HG02759 (cell line): ENCODE measurements around the gene ITPRID1.
A peak's percentile ranks its signal among the peaks of the same experiment; 100 is the strongest.
"Not testable (repeated sequence)": the region's sequence is repeated elsewhere in the genome, so short reads cannot be mapped to it uniquely, and the experiment has no call there.

Source experiments
- ATAC-seq: cut with Tn5 transposase; IDR thresholded peaks from one replicate; pipeline ENCODE4 v1.9.1; 2021; ENCODE audit warnings: mild to moderate bottlenecking, moderate library complexity; ENCODE audit not compliant: unreplicated experiment

Gene ITPRID1

DNA sequence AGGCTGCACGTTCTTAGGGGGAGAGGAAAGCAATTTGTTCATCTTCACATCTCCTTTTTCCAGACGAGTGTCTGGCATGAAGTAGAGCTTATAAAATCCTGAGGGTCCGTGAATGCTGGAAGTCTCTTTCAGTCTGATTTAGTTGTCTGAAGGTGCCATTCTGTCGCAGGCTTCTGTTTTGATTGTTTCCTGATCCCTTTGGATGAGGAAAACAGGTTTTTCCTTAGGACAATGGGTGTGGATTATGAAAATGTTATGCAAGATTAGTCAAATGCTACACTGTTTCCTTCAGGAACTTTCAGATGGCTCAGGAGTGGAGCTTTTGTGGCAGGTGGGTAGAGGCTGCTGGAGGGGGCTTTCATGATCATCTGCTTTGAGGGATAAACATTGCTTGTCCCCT lies at the start of gene ITPRID1:
ITPRID1 (plus strand) TSS at position 301 of the 400 bp plus-strand sequence. CDS start 38,935 bp downstream, outside the sequence.
- no peak for ATAC-seq

- ATAC-seq = no peak
Measured at GRCh38 chr7:31464601-31465000, 49.3 kb upstream of the ITPRID1 start.

DNA sequence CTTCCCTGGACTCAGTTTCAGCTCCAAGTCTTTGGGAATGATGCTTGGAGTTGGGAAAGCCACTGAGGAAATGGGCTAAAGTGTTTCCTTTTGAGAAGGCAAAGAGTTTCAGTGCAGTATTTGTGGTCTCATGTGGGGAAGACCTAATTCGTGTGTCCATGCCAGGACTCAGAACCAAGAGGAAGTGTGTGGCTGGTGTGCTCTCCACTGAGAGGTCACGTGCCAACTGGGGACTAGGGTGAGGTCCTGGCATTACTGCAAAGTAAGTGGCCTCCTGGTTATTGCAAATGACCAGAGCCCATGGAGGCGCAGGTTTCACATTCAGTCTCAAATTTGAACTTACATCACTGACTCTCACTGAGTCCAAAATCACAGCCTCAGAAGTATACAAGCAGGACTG lies 48.6 kb upstream of the ITPRID1 start:
- ATAC-seq = no peak

GRCh38 chr7:31466036-31466435 lies 47.9 kb upstream of the ITPRID1 start:
- no peak for ATAC-seq

DNA sequence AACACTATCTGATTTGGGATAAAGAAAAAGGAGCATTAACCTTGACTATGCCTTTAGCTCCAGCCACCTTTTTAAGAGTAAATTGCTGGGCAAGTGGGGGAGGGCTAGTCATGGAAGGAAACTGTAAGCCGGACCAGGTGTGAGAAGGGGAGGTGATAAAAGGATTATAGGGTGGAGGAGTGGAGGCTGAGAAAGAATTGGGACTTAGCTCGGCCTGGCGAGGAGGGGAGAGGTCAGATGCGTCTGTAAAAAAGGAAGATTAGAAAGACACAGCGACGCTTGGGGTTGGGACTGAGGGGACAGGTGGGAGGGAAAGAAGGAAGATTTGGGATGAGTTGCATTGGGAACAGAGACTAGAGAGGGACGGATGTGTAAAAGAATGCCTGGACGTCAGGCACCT lies 43.0 kb upstream of the ITPRID1 start:
- ATAC-seq = not testable (repeated sequence)

GRCh38 chr7:31475368-31475767 lies 38.5 kb upstream of the ITPRID1 start:
- no peak for ATAC-seq

- ATAC-seq = no peak
Measured at GRCh38 chr7:31476073-31476745, 37.7 kb upstream of the ITPRID1 start.

DNA sequence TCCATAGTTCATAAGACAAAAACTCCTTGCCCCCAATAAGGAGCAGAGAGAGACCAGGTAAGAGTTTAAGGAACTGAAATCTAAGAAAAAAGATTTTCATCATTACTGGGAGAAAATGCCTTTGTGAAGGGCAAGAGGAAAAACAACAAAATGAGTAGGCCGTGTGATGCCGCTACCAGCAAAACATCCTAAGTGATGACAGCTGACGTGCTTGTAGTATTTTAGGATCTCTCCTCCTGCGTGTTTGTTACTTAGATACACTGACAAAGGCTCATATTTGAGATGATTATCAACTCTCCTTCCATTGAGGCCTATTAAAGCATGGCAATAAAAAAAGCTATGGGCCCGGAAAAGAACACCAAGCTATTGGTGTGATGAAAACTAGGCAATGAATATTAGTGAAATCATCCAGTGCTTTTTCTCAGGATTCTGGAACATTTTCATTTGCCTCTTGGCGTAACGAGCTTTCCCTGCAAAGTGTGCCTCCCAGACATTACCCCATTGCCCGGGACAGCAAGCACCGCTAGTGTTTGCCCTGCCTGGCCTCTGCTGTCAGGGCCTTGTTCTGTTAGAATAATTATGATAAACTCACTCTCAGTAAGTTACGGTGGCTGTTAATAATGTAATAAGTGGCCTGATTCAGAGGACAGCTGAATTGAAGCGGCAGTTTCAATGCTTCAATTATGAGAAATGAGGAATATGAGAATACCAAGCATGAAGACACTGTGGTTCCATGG lies 36.8 kb upstream of the ITPRID1 start:
- ATAC-seq = no peak

DNA sequence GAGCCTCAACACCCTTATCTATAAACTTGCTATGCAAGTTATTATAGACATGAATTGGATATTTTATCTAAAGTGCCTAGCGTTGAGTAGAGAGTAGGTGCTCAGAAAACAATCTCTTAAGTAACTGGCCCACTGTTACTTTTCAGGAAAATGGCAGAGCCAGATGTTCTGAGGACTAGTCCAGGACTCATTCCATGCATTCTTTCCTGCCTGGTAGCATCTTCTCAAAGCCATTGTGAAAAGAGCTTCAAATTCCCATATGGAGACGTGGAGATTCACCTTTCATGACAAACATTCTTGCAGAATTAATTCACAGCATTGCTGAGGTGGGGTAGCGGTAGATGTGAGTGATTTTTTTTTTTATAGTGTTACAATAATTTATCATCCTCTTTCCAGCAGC lies 35.9 kb upstream of the ITPRID1 start:
- ATAC-seq = no peak

GRCh38 chr7:31478721-31479120 lies 35.2 kb upstream of the ITPRID1 start:
- ATAC-seq = peak; percentile 74

- ATAC-seq = no peak
Measured at GRCh38 chr7:31487071-31487470, 26.8 kb upstream of the ITPRID1 start.

- no peak for ATAC-seq
Measured at GRCh38 chr7:31487476-31487875, 26.4 kb upstream of the ITPRID1 start.

GRCh38 chr7:31488562-31489203 lies 25.2 kb upstream of the ITPRID1 start:
- peak; percentile 99 for ATAC-seq

DNA sequence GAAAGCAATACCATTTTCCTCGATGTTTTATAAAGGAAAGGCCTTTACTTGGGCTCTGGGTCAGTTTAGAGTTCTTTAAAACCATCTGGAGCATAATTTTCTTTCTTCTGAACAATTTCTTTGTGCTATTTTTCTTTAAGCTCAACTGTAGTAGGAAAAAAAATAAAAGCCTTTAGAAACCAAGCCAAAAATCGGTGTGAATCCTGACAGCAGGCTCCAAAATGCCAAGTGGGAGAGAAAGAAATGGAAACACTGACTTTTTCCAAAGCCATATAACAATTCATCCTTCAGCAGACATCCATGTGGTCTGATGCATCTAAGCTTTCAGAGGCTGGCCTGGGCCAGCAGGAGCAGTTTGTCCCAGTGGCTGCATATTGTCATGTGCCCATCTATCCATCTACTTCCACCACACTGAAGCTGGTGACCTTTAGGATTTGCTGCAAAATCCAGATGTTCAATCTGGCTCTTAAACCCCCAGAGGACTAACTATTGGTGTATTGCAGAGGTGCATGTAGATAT lies 23.0 kb upstream of the ITPRID1 start:
- ATAC-seq = no peak

- ATAC-seq = no peak
Measured at GRCh38 chr7:31492086-31492485, 21.8 kb upstream of the ITPRID1 start.

GRCh38 chr7:31493714-31494181 lies 20.1 kb upstream of the ITPRID1 start:
- no peak for ATAC-seq

GRCh38 chr7:31494421-31494820 lies 19.5 kb upstream of the ITPRID1 start:
- ATAC-seq = no peak

GRCh38 chr7:31495653-31496052 lies 18.2 kb upstream of the ITPRID1 start:
- ATAC-seq = no peak

- no peak for ATAC-seq
Measured at GRCh38 chr7:31497516-31497915, 16.4 kb upstream of the ITPRID1 start.

GRCh38 chr7:31500656-31501055 lies 13.2 kb upstream of the ITPRID1 start:
- no peak for ATAC-seq

DNA sequence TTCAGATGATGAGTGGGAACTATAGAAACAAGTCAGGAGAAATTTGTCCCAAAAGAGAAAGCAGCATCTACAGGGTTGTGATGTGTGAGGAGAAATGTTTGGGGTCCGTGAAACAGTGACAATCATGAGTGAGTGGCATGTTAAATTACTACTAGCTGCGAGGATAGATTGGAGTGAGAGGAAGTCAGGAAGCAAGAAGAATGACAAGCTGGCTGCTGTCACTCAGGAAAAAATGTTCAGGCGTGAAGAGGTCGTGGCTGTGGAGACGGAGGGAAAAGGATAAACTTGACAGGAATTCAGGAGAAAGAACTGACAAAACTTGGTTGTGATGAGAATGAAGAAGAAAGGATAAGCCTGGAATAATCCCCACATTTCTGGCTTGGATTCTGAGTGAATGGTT lies 5.1 kb upstream of the ITPRID1 start:
- ATAC-seq = no peak

DNA sequence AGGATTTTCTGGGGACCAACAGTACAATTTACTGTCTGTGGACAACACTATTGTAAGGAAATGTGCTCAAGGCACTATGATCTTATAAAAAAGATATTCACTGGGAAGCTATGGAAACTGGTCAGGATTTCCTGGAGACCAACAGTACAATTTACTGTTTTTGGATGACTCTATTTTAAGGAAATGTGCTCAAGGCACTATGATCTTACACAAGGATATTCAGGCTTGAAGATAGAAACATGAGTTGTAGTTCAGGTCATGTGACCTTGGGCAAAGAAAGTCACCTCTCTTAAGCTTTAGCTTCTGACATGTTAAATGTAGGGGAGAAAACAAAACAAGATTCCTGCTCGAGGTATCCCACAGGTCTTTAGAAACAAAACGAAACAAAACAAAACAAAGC lies 1.7 kb upstream of the ITPRID1 start:
- ATAC-seq = no peak
